ENCODE measurements around the gene RPL28. TPM values are rescaled to one million over a fixed set of nuclear protein-coding genes. Genes with fewer than 3 reads are reported as not detected.

The RPL28 gene
- total and polyA plus RNA-seq, 10 of the 15 experiments (the other 5 are each of a cell fraction or from before 2014, with no cell fraction given) = 260 to 3,542 (median 891) TPM

GRCh38 chr19:55398200-55398925 is 12.6 kb downstream of the RPL28 start:
- in situ Hi-C loops (cut with MboI) (no loop called here), intact Hi-C loops (cut with micrococcal nuclease; ENCODE audit: unreplicated experiment) (no loop called here)
- H3K4me3 ChIP-seq = peak overlapping the region; percentile 17; the same call in 1 of the 2 replicates
- WGBS (ENCODE audit: insufficient coverage, insufficient replicate concordance, low lambda C conversion rate, missing lambda C conversion rate) = 28% methylated on average over 12 of the region's 12 CpGs
- BruUV-seq (replicated peaks) = no TSS peak
- H3K4me1 ChIP-seq (ENCODE audit: control insufficient read depth, insufficient read depth, low read length) = peaks cover 8% of the 10 kb centered on the region
- H3K36me3 ChIP-seq (ENCODE audit: control insufficient read depth in 2 of 2, insufficient read depth in 2 of 2, low read length in 1 of 2) = peaks cover 11 to 19% of the 10 kb centered on the region in 2 experiments; a peak in 3 of 4 replicates
- no peaks in the 10 kb centered on the region for H3K27me3 ChIP-seq (replicated peaks in 1 of 2; ENCODE audit: control insufficient read depth in 2 of 2, insufficient read depth in 2 of 2, low read length in 1 of 2)
- H4K20me1 ChIP-seq (ENCODE audit: control insufficient read depth, insufficient read depth) = peaks cover 3% of the 10 kb centered on the region; the same call in 1 of the 2 replicates
- H3K27ac ChIP-seq (ENCODE audit: control insufficient read depth, insufficient read depth) = no peak overlapping the region
- ATAC-seq (peak; percentile 74), DNase-seq (ENCODE audit: low read depth, low spot score) (no peak), FAIRE-seq (peak; percentile 65)
- no peak overlapping the region for H3K9ac ChIP-seq (ENCODE audit: control insufficient read depth, insufficient read depth, low read length)
- H3K9me3 ChIP-seq (replicated peaks; ENCODE audit: control insufficient read depth, insufficient read depth, low read length) = no peaks in the 10 kb centered on the region
- SMC1A ChIA-PET (ENCODE audit: uncharacterized antibody, unreplicated experiment) = no interaction called here
- TF ChIP-seq PAX5 (IDR thresholded peaks at IDR 0.05; ENCODE audit: borderline replicate concordance, low read depth, low read length) = no peak
- no peak for TF ChIP-seq KDM1A (IDR thresholded peaks at IDR 0.05; ENCODE audit: borderline replicate concordance)
- TF ChIP-seq RUNX3 (IDR thresholded peaks at IDR 0.05; ENCODE audit: low read length) = peak; percentile 11; the same call in 1 of the 2 replicates
- no peak for TF ChIP-seq PKNOX1 (IDR thresholded peaks at IDR 0.05)
- TF ChIP-seq FOXM1 (IDR thresholded peaks at IDR 0.05; ENCODE audit: low read depth, low read length) = no peak
- TF ChIP-seq ATF7 (IDR thresholded peaks at IDR 0.05; ENCODE audit: low read depth) = 0 out of 2 replicates have a peak, but pooled peaks have one; percentile 23
- no peak for TF ChIP-seq MXI1 (IDR thresholded peaks at IDR 0.05; ENCODE audit: low read depth, low read length)
- TF ChIP-seq JUNB (IDR thresholded peaks at IDR 0.05) = peak; percentile 53; the same call in 1 of the 2 replicates
- TF ChIP-seq IRF4 (IDR thresholded peaks at IDR 0.05; ENCODE audit: low read depth, low read length) = peak; percentile 60; the same call in 1 of the 2 replicates
- 0 out of 2 replicates have a peak, but pooled peaks have one; percentile 38 for TF ChIP-seq CBX5 (IDR thresholded peaks at IDR 0.05; ENCODE audit: low read depth)
- POLR2A ChIA-PET = interaction anchor here (0.6 kb wide), 1 partner anchor 241 kb away, joined by 4 read pairs; no protein-coding TSS in a partner anchor
- peak overlapping the region; percentile 60 for H3K4me2 ChIP-seq (ENCODE audit: control insufficient read depth, insufficient read depth)
- H2AFZ ChIP-seq (ENCODE audit: control insufficient read depth, low read depth, low read length) = no peak overlapping the region
- CTCF ChIA-PET = interaction anchor here (0.9 to 1.6 kb wide), 2 partner anchors 14 kb away, joined by 3 to 4 read pairs; partner anchors contain the start of gene TMEM238
- H3K79me2 ChIP-seq (ENCODE audit: control insufficient read depth, insufficient read depth, low read length) = peaks cover 7% of the 10 kb centered on the region
- RAD21 ChIA-PET (ENCODE audit: unreplicated experiment) = no interaction called here
